Caco-2 (cell line): ENCODE data around the gene DLG2. TPM values are rescaled to one million over a fixed set of nuclear protein-coding genes. Genes with fewer than 3 reads are reported as not detected.

ENCODE experiments used
- BruUV-seq: library from RNA; stranded (reverse); fragments of 400-500 nt; replicated peaks from 2 replicates; lab custom pipeline; 2021; lab: Mats Ljungman, UMichigan
- CTCF ChIA-PET: fragments of 300-600 bp; sonication (Branson Sonifier 250); formaldehyde crosslinking; loops from one replicate; lab custom pipeline; 2022; ENCODE audit warnings: antibody characterized with exemption; lab: Charles Lee
- POLR2A ChIA-PET: fragments of 300-600 bp; sonication (Branson Sonifier 250); formaldehyde crosslinking; loops from one replicate; lab custom pipeline; 2022; ENCODE audit warnings: antibody characterized with exemption; lab: Charles Lee
- DNase-seq, 2 experiments: peaks; one replicate each; pipeline versions ENCODE4 v3.0.0 to v3.0.0-alpha.2; 2020 to 2022
- H3K27me3 ChIP-seq: replicated peaks from 2 replicates; pipeline ENCODE4 v1.6.0; 2011; ENCODE audit warnings: low read length; ENCODE audit not compliant: control insufficient read depth, insufficient read depth
- H3K36me3 ChIP-seq: 2 replicates; pipeline ENCODE4 v1.5.1; 2011; ENCODE audit warnings: low read length; ENCODE audit not compliant: control insufficient read depth, insufficient read depth
- H3K4me1 ChIP-seq: fragments of 250-450 bp; sonication (Bioruptor Pico); 2 replicates; pipeline ENCODE4 v1.5.1; 2020; ENCODE audit warnings: mild to moderate bottlenecking
- H3K4me3 ChIP-seq: 2 replicates; pipeline ENCODE4 v1.5.1; 2011; ENCODE audit warnings: low read depth, mild to moderate bottlenecking, control low read depth, low read length
- H3K9me3 ChIP-seq: fragments of 250-450 bp; sonication (Bioruptor Pico); 2 replicates; pipeline ENCODE4 v1.5.1; 2020; ENCODE audit warnings: mild to moderate bottlenecking, moderate library complexity
- H3K27ac Mint-ChIP-seq: one replicate; pipeline ENCODE4 v1.8.0; 2022; ENCODE audit warnings: mixed read lengths; ENCODE audit not compliant: unreplicated experiment
- H3K27me3 Mint-ChIP-seq: one replicate; pipeline ENCODE4 v1.8.0; 2022; ENCODE audit warnings: mixed read lengths; ENCODE audit not compliant: insufficient read depth, unreplicated experiment
- H3K36me3 Mint-ChIP-seq: one replicate; pipeline ENCODE4 v1.8.0; 2022; ENCODE audit warnings: mild to moderate bottlenecking, mixed read lengths; ENCODE audit not compliant: insufficient read depth, unreplicated experiment
- H3K4me1 Mint-ChIP-seq: one replicate; pipeline ENCODE4 v1.8.0; 2022; ENCODE audit warnings: low read depth, mixed read lengths; ENCODE audit not compliant: unreplicated experiment
- H3K4me3 Mint-ChIP-seq: one replicate; pipeline ENCODE4 v1.8.0; 2022; ENCODE audit warnings: mild to moderate bottlenecking, moderate library complexity, mixed read lengths; ENCODE audit not compliant: unreplicated experiment
- H3K9me3 Mint-ChIP-seq: one replicate; pipeline ENCODE4 v1.8.0; 2022; ENCODE audit warnings: mixed read lengths; ENCODE audit not compliant: unreplicated experiment
- intact Hi-C: fragments of 100-400 bp; cut with micrococcal nuclease; formaldehyde crosslinking; loops from one replicate; pipeline ENCODE4 v1.10.0; 2022; ENCODE audit not compliant: unreplicated experiment
- total RNA-seq: library from RNA; stranded (reverse); gene quantifications from 2 replicates; pipeline ENCODE4 v1.2.3, GENCODE V29; 2022
- TF ChIP-seq, protein P1 (sequence below), 2 experiments: fragments of 200-600 bp in 1 of 2; IDR thresholded peaks; 1 replicate in 1 of 2; 2 replicates in 1 of 2; pipeline versions ENCODE4 v1.5.1 to v1.8.0; 2011 to 2022; ENCODE audit warnings: antibody characterized with exemption in 1 of 2, control low read depth in 1 of 2, inconsistent platforms in 1 of 2, low read depth in 1 of 2, low read length in 1 of 2, mild to moderate bottlenecking in 1 of 2, moderate library complexity in 1 of 2; ENCODE audit not compliant: insufficient read depth in 1 of 2, severe bottlenecking in 1 of 2, unreplicated experiment in 1 of 2

DLG2 gene
- total RNA-seq, 1 experiment from 2014 or later = 21.6 TPM

DNA sequence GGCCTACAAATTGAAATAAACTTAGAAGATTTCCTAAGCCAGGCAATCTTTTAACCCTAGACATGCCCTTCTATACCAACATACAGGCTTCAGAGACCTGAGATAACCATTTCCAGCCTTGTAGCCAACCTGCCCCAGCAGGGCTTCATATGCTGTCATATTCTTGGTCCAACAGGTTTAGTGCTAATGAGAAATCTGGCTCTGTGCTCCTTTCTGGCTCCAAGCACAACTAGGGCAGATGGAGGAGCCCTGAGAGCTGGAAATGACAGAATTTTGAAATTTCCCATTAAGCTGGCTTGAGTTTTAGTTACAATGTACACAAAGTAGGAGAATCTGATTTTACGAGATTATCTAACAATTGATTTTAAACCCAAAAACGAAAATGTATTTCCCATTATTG, 2018.0 kb downstream of the DLG2 start:
- Mint-ChIP-seq H3K27ac (no peak overlapping the region), H3K4me1 (peaks cover 10% of the 10 kb centered on the region), H3K4me3 (no peak overlapping the region), H3K9me3 (no peaks in the 10 kb centered on the region), H3K36me3 (no peaks in the 10 kb centered on the region), H3K27me3 (no peaks in the 10 kb centered on the region)
- intact Hi-C loops = no loop called here
- ChIA-PET POLR2A (no interaction called here), CTCF (no interaction called here)
- H3K4me3 ChIP-seq = no peak overlapping the region
- no peak for DNase-seq
- TF ChIP-seq, protein P1, sequence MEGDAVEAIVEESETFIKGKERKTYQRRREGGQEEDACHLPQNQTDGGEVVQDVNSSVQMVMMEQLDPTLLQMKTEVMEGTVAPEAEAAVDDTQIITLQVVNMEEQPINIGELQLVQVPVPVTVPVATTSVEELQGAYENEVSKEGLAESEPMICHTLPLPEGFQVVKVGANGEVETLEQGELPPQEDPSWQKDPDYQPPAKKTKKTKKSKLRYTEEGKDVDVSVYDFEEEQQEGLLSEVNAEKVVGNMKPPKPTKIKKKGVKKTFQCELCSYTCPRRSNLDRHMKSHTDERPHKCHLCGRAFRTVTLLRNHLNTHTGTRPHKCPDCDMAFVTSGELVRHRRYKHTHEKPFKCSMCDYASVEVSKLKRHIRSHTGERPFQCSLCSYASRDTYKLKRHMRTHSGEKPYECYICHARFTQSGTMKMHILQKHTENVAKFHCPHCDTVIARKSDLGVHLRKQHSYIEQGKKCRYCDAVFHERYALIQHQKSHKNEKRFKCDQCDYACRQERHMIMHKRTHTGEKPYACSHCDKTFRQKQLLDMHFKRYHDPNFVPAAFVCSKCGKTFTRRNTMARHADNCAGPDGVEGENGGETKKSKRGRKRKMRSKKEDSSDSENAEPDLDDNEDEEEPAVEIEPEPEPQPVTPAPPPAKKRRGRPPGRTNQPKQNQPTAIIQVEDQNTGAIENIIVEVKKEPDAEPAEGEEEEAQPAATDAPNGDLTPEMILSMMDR (IDR thresholded peaks at IDR 0.05; ENCODE audit: insufficient read depth in 1 of 2, low read depth in 1 of 2, low read length in 1 of 2, severe bottlenecking in 1 of 2, unreplicated experiment in 1 of 2) = no peak
- H3K27me3 ChIP-seq = no peaks in the 10 kb centered on the region
- H3K4me1 ChIP-seq = no peaks in the 10 kb centered on the region
- H3K9me3 ChIP-seq = no peaks in the 10 kb centered on the region
- H3K36me3 ChIP-seq = no peaks in the 10 kb centered on the region
- BruUV-seq = no TSS peak

DNA sequence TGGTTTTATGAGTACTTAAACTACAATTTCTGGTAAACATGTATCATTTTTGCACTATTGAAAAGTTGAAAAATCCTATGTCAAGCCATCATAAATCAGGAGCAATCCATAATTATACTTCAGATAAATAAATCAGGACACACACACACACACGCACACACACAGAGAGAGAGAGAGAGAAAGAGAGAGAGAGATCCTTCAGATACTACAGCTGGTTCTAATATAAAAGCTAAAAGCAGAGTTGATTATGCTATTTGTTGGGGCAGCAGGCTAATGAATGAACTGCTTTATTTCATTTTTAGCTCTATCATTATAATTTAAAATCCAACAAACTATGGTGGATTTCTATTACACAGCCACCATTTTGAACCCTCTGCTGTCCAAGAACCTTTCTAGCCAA, 2018.6 kb downstream of the DLG2 start:
- H3K27ac Mint-ChIP-seq = no peak overlapping the region
- TF ChIP-seq, protein P1 (IDR thresholded peaks at IDR 0.05; ENCODE audit: insufficient read depth in 1 of 2, low read depth in 1 of 2, low read length in 1 of 2, severe bottlenecking in 1 of 2, unreplicated experiment in 1 of 2) = no peak
- ChIA-PET CTCF (no interaction called here), POLR2A (no interaction called here)
- intact Hi-C loops = no loop called here
- H3K9me3 ChIP-seq = no peaks in the 10 kb centered on the region
- H3K27me3 ChIP-seq = no peaks in the 10 kb centered on the region
- no TSS peak for BruUV-seq
- no peaks in the 10 kb centered on the region for H3K27me3 Mint-ChIP-seq
- H3K4me3 Mint-ChIP-seq = no peak overlapping the region
- no peak for DNase-seq
- no peaks in the 10 kb centered on the region for H3K9me3 Mint-ChIP-seq
- H3K4me3 ChIP-seq = no peak overlapping the region
- H3K4me1 ChIP-seq = no peaks in the 10 kb centered on the region
- no peaks in the 10 kb centered on the region for H3K36me3 ChIP-seq
- H3K4me1 Mint-ChIP-seq = peaks cover 10% of the 10 kb centered on the region
- H3K36me3 Mint-ChIP-seq = no peaks in the 10 kb centered on the region

DNA sequence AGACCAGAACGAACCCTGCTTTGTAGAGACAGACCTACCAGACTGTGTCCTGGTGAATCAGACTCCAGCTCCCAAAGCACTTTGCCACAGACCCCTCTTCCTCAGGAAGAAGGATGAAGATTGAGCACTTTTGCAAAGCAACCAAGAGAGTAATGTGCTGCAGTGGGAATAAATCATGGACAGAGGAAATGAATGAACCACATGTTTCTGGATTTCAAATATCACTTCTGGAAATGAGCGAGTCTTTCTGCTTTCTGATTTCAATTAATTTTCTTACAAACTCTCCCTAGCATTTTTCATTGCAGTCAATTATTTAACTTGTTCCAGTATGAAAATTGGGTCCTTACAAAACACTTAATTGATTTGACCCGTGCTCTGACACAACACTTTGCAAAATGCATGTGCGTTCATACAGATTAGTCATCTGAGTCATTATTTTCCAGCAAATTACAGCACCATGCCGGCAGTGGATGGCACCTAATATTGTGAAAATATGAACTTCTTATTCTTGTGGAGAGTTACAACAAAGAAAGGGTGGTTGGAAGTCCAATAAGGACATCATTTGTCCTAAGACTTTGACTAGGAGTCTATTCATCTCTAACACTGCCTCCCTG, 2025.1 kb downstream of the DLG2 start:
- H3K9me3 Mint-ChIP-seq = no peaks in the 10 kb centered on the region
- intact Hi-C loops = no loop called here
- Histone ChIP-seq H3K4me1 (peaks cover 4% of the 10 kb centered on the region; the same call in 1 of the 2 replicates), H3K4me3 (no peak overlapping the region), H3K9me3 (no peaks in the 10 kb centered on the region), H3K27me3 (no peaks in the 10 kb centered on the region), H3K36me3 (no peaks in the 10 kb centered on the region)
- ChIA-PET POLR2A (interaction anchor here (0.6 kb wide), 1 partner anchor 94 kb away, joined by 3 read pairs; no protein-coding TSS in a partner anchor), CTCF (no interaction called here)
- H3K4me1 Mint-ChIP-seq = peaks cover 9% of the 10 kb centered on the region
- no TSS peak for BruUV-seq
- H3K27ac Mint-ChIP-seq = no peak overlapping the region
- H3K27me3 Mint-ChIP-seq = no peaks in the 10 kb centered on the region
- TF ChIP-seq, protein P1 (IDR thresholded peaks at IDR 0.05; ENCODE audit: insufficient read depth in 1 of 2, low read depth in 1 of 2, low read length in 1 of 2, severe bottlenecking in 1 of 2, unreplicated experiment in 1 of 2) = no peak
- H3K4me3 Mint-ChIP-seq = no peak overlapping the region
- H3K36me3 Mint-ChIP-seq = no peaks in the 10 kb centered on the region
- DNase-seq = no peak
